IMR-90 (cell line): ENCODE data around the gene DCAF6. TPM values are rescaled to one million over a fixed set of nuclear protein-coding genes. Genes with fewer than 3 reads are reported as not detected.

ENCODE experiments used
- ATAC-seq: fragments of 200-7000 bp; cut with Tn5 transposase; 2 replicates; pipeline ENCODE4 v1.9.1; 2020; ENCODE audit warnings: low read depth, mild to moderate bottlenecking, moderate library complexity
- BruUV-seq: library from RNA; stranded (reverse); fragments of 400-500 nt; replicated peaks from 2 replicates; lab custom pipeline; 2021; lab: Mats Ljungman, UMichigan
- CTCF ChIA-PET: fragments of 300-600 bp; formaldehyde crosslinking; extraction: SDS; loops from one replicate; lab custom pipeline; 2021; ENCODE audit warnings: antibody characterized with exemption; lab: Yijun Ruan, JAX
- POLR2A ChIA-PET: fragments of 300-600 bp; sonication (Branson Sonifier 250); formaldehyde crosslinking; loops from one replicate; lab custom pipeline; 2022; ENCODE audit warnings: antibody characterized with exemption; ENCODE audit not compliant: unreplicated experiment; lab: Charles Lee
- DNase-seq: peaks from one replicate; pipeline ENCODE4 v3.0.0; 2013
- H2AFZ ChIP-seq: replicated peaks from 2 replicates; pipeline ENCODE3; 2013; ENCODE audit warnings: low read length, mild to moderate bottlenecking; ENCODE audit not compliant: poor library complexity
- H2AK5ac ChIP-seq: 2 replicates; pipeline ENCODE4 v1.6.1; 2013; ENCODE audit warnings: low read depth, low read length, inconsistent platforms
- H2AK9ac ChIP-seq: replicated peaks from 2 replicates; pipeline ENCODE3; 2013; ENCODE audit warnings: mild to moderate bottlenecking, low read depth, low read length, moderate library complexity; ENCODE audit not compliant: poor library complexity
- H2BK120ac ChIP-seq: 2 replicates; pipeline ENCODE4 v1.6.1; 2013; ENCODE audit warnings: low read depth, low read length, inconsistent platforms
- H2BK15ac ChIP-seq: 3 replicates; pipeline ENCODE4 v1.6.1; 2013; ENCODE audit warnings: low read depth, low read length, inconsistent platforms
- H2BK20ac ChIP-seq: 2 replicates; pipeline ENCODE4 v1.6.1; 2013; ENCODE audit warnings: low read depth, mild to moderate bottlenecking, inconsistent platforms, low read length, moderate library complexity
- H2BK5ac ChIP-seq: 2 replicates; pipeline ENCODE4 v1.6.1; 2013; ENCODE audit warnings: mild to moderate bottlenecking, low read depth, low read length, inconsistent platforms; ENCODE audit not compliant: poor library complexity, severe bottlenecking
- H3K14ac ChIP-seq: replicated peaks from 2 replicates; pipeline ENCODE4 v1.6.1; 2013; ENCODE audit warnings: low read depth, low read length, inconsistent platforms
- H3K18ac ChIP-seq: 2 replicates; pipeline ENCODE4 v1.6.1; 2013; ENCODE audit warnings: low read depth, low read length, control low read depth
- H3K23ac ChIP-seq: 2 replicates; pipeline ENCODE4 v1.6.1; 2013; ENCODE audit warnings: low read depth, low read length, inconsistent platforms
- H3K27ac ChIP-seq: 2 replicates; pipeline ENCODE4 v1.5.1; 2013; ENCODE audit warnings: mild to moderate bottlenecking, control low read depth, low read length; ENCODE audit not compliant: insufficient read depth
- H3K27me3 ChIP-seq: 2 replicates; pipeline ENCODE4 v1.6.1; 2013; ENCODE audit warnings: low read length; ENCODE audit not compliant: control insufficient read depth, insufficient read depth
- H3K36me3 ChIP-seq: 2 replicates; pipeline ENCODE4 v1.6.1; 2013; ENCODE audit warnings: low read length, mixed read lengths; ENCODE audit not compliant: control insufficient read depth, insufficient read depth
- H3K4ac ChIP-seq: 2 replicates; pipeline ENCODE4 v1.6.1; 2013; ENCODE audit warnings: low read depth, low read length, inconsistent platforms
- H3K4me1 ChIP-seq: 2 replicates; pipeline ENCODE4 v1.6.1; 2013; ENCODE audit warnings: low read length, mixed read lengths; ENCODE audit not compliant: control insufficient read depth, insufficient read depth
- H3K4me2 ChIP-seq: 2 replicates; pipeline ENCODE4 v1.6.1; 2013; ENCODE audit warnings: low read depth, mild to moderate bottlenecking, control low read depth, low read length, moderate library complexity
- H3K4me3 ChIP-seq: 2 replicates; pipeline ENCODE4 v1.5.1; 2013; ENCODE audit warnings: low read depth, mild to moderate bottlenecking, control low read depth, low read length, moderate library complexity; ENCODE audit not compliant: insufficient read depth
- H3K56ac ChIP-seq: 2 replicates; pipeline ENCODE4 v1.6.1; 2013; ENCODE audit warnings: low read length, inconsistent platforms; ENCODE audit not compliant: insufficient read depth; ENCODE audit errors: extremely low read depth
- H3K79me1 ChIP-seq, 2 experiments: 2 replicates each; pipeline ENCODE4 v1.6.1; 2013; ENCODE audit warnings: low read length in 2 of 2, inconsistent platforms in 1 of 2, low read depth in 1 of 2
- H3K9ac ChIP-seq: 2 replicates; pipeline ENCODE4 v1.6.1; 2013; ENCODE audit warnings: low read depth, low read length, control low read depth
- H3K9me1 ChIP-seq: 2 replicates; pipeline ENCODE4 v1.6.1; 2013; ENCODE audit warnings: low read length, inconsistent platforms; ENCODE audit not compliant: insufficient read depth
- H3K9me3 ChIP-seq: 2 replicates; pipeline ENCODE4 v1.6.1; 2013; ENCODE audit warnings: low read length; ENCODE audit not compliant: control insufficient read depth, insufficient read depth
- H4K20me1 ChIP-seq: 2 replicates; pipeline ENCODE4 v1.6.1; 2013; ENCODE audit warnings: low read length, inconsistent platforms; ENCODE audit not compliant: insufficient read depth
- H4K5ac ChIP-seq: 2 replicates; pipeline ENCODE4 v1.6.1; 2013; ENCODE audit warnings: mild to moderate bottlenecking, low read depth, low read length, control low read depth
- H4K8ac ChIP-seq, 2 experiments: 2 replicates each; pipeline ENCODE4 v1.6.1; 2013; ENCODE audit warnings: low read depth in 2 of 2, low read length in 2 of 2, control low read depth in 1 of 2, inconsistent platforms in 1 of 2
- H4K91ac ChIP-seq: 2 replicates; pipeline ENCODE4 v1.6.1; 2013; ENCODE audit warnings: low read depth, low read length, inconsistent platforms; ENCODE audit not compliant: insufficient read depth
- BHLHE40 ChIP-seq: fragments of 150-350 bp; IDR thresholded peaks from 2 replicates; pipeline ENCODE4 v1.6.1; 2016; ENCODE audit warnings: mild to moderate bottlenecking, low read depth, low read length
- CEBPB ChIP-seq: IDR thresholded peaks from 2 replicates; pipeline ENCODE4 v1.6.1; 2012; ENCODE audit warnings: low read depth, low read length, improper control_type of control experiment
- CHD1 ChIP-seq: IDR thresholded peaks from 2 replicates; pipeline ENCODE4 v1.6.1; 2012; ENCODE audit warnings: low read depth, low read length, improper control_type of control experiment
- CTCF ChIP-seq: conservative IDR thresholded peaks from 2 replicates; pipeline ENCODE4 v1.5.1; 2012; ENCODE audit warnings: mild to moderate bottlenecking, low read depth, low read length, improper control_type of control experiment
- ELK1 ChIP-seq: fragments of 150-350 bp; IDR thresholded peaks from 2 replicates; pipeline ENCODE4 v1.6.1; 2016; ENCODE audit warnings: low read depth, mild to moderate bottlenecking, low read length, moderate library complexity, borderline replicate concordance
- MAFK ChIP-seq: IDR thresholded peaks from 2 replicates; pipeline ENCODE4 v1.6.1; 2012; ENCODE audit warnings: low read depth, low read length, improper control_type of control experiment
- MAZ ChIP-seq: IDR thresholded peaks from 2 replicates; pipeline ENCODE4 v1.6.1; 2012; ENCODE audit warnings: low read depth, mild to moderate bottlenecking, low read length, improper control_type of control experiment, moderate library complexity, borderline replicate concordance
- MXI1 ChIP-seq: IDR thresholded peaks from 2 replicates; pipeline ENCODE4 v1.6.1; 2012; ENCODE audit warnings: low read depth, mild to moderate bottlenecking, low read length, moderate library complexity, borderline replicate concordance
- NFE2L2 ChIP-seq: fragments of 150-350 bp; IDR thresholded peaks from 2 replicates; pipeline ENCODE4 v1.6.1; 2016; ENCODE audit warnings: low read depth, mild to moderate bottlenecking, low read length
- POLR2A ChIP-seq: IDR thresholded peaks from 2 replicates; pipeline ENCODE4 v1.6.1; 2012; ENCODE audit warnings: mild to moderate bottlenecking, low read depth, low read length
- RAD21 ChIP-seq: IDR thresholded peaks from 2 replicates; pipeline ENCODE4 v1.6.1; 2012; ENCODE audit warnings: low read length, improper control_type of control experiment
- RFX5 ChIP-seq: IDR thresholded peaks from 2 replicates; pipeline ENCODE4 v1.8.0; 2012; ENCODE audit warnings: low read depth, mild to moderate bottlenecking, low read length, moderate library complexity
- SMC3 ChIP-seq: fragments of 150-350 bp; IDR thresholded peaks from 2 replicates; pipeline ENCODE4 v1.6.1; 2016; ENCODE audit warnings: low read depth, mild to moderate bottlenecking, antibody characterized with exemption, low read length, moderate library complexity
- USF2 ChIP-seq: fragments of 150-350 bp; IDR thresholded peaks from 2 replicates; pipeline ENCODE4 v1.6.1; 2017; ENCODE audit warnings: mild to moderate bottlenecking, antibody characterized with exemption, low read length, low read depth
- WGBS, 2 experiments: methylation state at CpG; one replicate each; pipeline versions ENCODE4 v1.1.5 to v1.1.7; 2013; ENCODE audit warnings: missing lambda C conversion rate in 2 of 2; ENCODE audit not compliant: insufficient read length in 1 of 2; ENCODE audit errors: extremely low coverage in 2 of 2; 5-methylcytosine and 5-hydroxymethylcytosine counted together
- dilution Hi-C: fragments of 300-500 bp; cut with HindIII; formaldehyde crosslinking; loops from one replicate; pipeline ENCODE4 v1.14.3; 2018; ENCODE audit warnings: low sequenced_read_pairs; ENCODE audit not compliant: unreplicated experiment
- in situ Hi-C: fragments of 300-500 bp; cut with MboI; formaldehyde crosslinking; loops from 3 replicates; pipeline ENCODE4 v1.14.3; 2019; ENCODE audit warnings: low sequenced_read_pairs, inconsistent platforms, mixed read lengths
- intact Hi-C: fragments of 100-400 bp; cut with micrococcal nuclease; formaldehyde crosslinking; loops from 2 replicates; pipeline ENCODE4 v1.10.0; 2022
- polyA plus RNA-seq, 3 experiments: library from polyadenylated mRNA; depleted of rRNA; stranded (reverse); fragments of >200 nt; gene quantifications; 2 replicates each; pipeline ENCODE4 v1.2.3, GENCODE V29; 2012; ENCODE audit warnings: low replicate concordance in 1 of 3
- total RNA-seq: library from RNA; depleted of rRNA; stranded (reverse); fragments of >200 nt; gene quantifications from 2 replicates; pipeline ENCODE4 v1.2.3, GENCODE V29; 2012

DCAF6 gene
- total and polyA plus RNA-seq, 2 of the 4 experiments (the other 2 are of a cell fraction), result 60.4 to 88.7 TPM

GRCh38 chr1:168084396-168085231 is 148.1 kb downstream of the DCAF6 start:
- Histone ChIP-seq H3K56ac (no peak overlapping the region), H3K79me1 (peaks cover 0 to 40% of the 10 kb centered on the region in 2 experiments; a peak in 2 of 4 replicates), H2AFZ (peak overlapping the region; percentile 47), H3K4me3 (no peak overlapping the region), H4K91ac (no peak overlapping the region), H2BK5ac (no peak overlapping the region), H3K14ac (no peak overlapping the region), H4K5ac (no peak overlapping the region), H3K4me1 (peaks cover 13% of the 10 kb centered on the region), H3K27me3 (no peaks in the 10 kb centered on the region), H3K9ac (no peak overlapping the region), H4K8ac (no peak overlapping the region), H2AK5ac (peak overlapping the region; percentile 20; the same call in 1 of the 2 replicates), H3K4ac (no peak overlapping the region), H2AK9ac (no peak overlapping the region), H3K36me3 (peaks cover 16% of the 10 kb centered on the region), H3K27ac (no peak overlapping the region), H2BK20ac (no peak overlapping the region), H3K4me2 (no peak overlapping the region), H3K9me3 (no peaks in the 10 kb centered on the region), H2BK15ac (no peak overlapping the region), H3K9me1 (peaks cover 28% of the 10 kb centered on the region), H3K18ac (no peak overlapping the region), H4K20me1 (peaks cover 17% of the 10 kb centered on the region; the same call in 1 of the 2 replicates), H2BK120ac (no peak overlapping the region), H3K23ac (no peak overlapping the region)
- in situ Hi-C loops (loop anchor here (10.0 kb wide), 1 partner anchor 370 kb away; no protein-coding TSS in a partner anchor), intact Hi-C loops (loop anchor here (5.0 kb wide), 3 partner anchors 53 to 292 kb away; partner anchors contain the start of genes DCAF6, GPR161 and MPC2), dilution Hi-C loops (no loop called here)
- ChIA-PET POLR2A (no interaction called here), CTCF (interaction anchor here (0.6 to 3.5 kb wide), 4 partner anchors 16 to 167 kb away, joined by 3 to 12 read pairs (median 3); no protein-coding TSS in a partner anchor)
- 59% methylated on average over 5 of the region's 13 CpGs; no CpG with 5 or more reads in 1 of the 2 experiments for WGBS, 2 experiments
- ATAC-seq (no peak), DNase-seq (peak; percentile 23)
- no TSS peak for BruUV-seq
- TF ChIP-seq ELK1 (no peak), MAFK (no peak), MAZ (no peak), RFX5 (no peak), BHLHE40 (no peak), CHD1 (no peak), SMC3 (peak; percentile 50), RAD21 (peak; percentile 48), MXI1 (no peak), CTCF (peak; percentile 66), NFE2L2 (peak; percentile 79), POLR2A (no peak), USF2 (no peak), CEBPB (no peak)
